Endometrial microvascular endothelial cells (primary cell): Measurements from ENCODE around the gene PKHD1. TPM values are rescaled to one million over a fixed set of nuclear protein-coding genes. Genes with fewer than 3 reads are reported as not detected.

Experiments
- in situ Hi-C: cut with HindIII; loops from 2 replicates; pipeline ENCODE4 v1.10.0; 2017; ENCODE audit warnings: low sequenced_read_pairs, low pct_unique_long_range_greater_than_20kb; ENCODE audit errors: inconsistent ontology term
- total RNA-seq: library from RNA; depleted of rRNA; stranded (reverse); fragments of >200 nt; gene quantifications from one replicate; pipeline ENCODE4 v1.2.3, GENCODE V29; 2015; ENCODE audit errors: inconsistent ontology term

Gene PKHD1
- total RNA-seq, 1 donor from 2014 or later, result not detected

DNA sequence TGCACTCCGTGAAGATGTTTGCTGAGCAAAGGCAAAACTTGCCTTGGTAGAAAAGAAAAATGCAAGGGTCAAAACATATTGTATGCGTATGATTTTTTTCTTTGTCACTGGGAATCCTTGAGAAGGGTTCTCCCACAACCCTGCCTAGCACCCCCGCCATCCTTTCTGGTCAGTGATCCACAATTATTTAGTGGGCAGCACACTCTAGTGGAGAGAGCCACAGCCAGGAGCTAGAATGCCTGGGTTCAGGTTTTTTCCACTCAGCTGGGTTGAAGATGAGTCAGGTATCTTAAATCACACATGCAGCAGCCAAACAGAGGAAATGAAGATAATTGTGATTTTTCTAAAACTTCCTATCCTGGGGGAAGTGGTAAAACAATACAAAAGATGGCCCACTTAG, 243.1 kb downstream of the PKHD1 start:
- in situ Hi-C loops, result no loop called here

DNA sequence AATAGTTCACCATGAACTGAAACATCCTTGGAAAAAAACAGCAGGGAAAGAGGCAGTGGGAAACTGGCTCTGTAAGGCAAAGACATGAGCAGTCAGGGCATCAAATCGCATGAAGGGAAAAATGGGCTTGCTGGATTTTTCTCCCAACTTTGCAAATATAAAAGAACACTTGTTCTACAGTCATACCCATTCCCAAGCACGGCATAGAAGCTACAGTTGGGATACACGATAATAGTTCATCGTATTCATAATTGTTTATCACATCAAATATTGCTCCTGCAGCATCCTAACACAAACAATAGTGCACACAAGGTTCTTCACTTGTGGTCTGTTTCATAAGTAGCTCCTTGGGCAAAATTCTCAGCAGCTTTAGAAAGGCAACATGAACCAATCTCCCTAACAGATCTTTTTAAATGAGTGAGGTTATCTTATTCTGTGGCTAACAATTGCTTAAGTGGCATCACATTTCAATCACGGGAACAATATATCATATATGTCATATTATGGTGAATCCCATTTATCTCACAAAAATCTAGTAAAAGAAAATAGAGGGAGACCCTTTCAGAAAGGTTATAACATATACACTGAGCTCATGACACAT, 243.9 kb downstream of the PKHD1 start:
- in situ Hi-C loops, result no loop called here

DNA sequence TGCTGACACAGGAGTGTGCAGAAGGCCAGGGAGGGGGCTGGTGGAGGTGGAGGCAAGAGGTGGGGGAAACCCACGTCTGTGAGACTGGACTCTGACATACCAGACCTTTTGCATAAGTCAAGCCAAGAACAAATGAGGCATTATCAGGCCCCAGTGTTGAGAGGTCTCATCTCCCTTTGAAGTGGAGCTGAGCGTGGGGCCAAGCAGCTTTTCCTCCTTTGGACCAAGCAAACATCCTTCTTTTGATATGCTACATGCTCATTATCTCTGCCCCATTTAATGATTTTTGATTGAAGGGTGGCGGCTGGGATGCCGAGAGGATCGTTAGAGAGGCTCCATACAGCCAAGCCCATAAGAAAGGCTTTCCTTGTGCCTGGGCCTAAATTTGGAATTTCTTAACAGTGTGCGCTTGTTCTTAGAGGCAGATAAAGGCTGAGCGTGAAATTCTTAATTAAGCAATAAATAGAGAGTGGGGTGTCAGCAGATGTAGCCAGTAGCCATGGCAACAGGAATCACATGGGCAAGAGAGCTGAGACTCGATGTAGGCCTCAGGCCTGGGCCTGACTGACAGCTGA, 244.5 kb downstream of the PKHD1 start:
- in situ Hi-C loops, result no loop called here

DNA sequence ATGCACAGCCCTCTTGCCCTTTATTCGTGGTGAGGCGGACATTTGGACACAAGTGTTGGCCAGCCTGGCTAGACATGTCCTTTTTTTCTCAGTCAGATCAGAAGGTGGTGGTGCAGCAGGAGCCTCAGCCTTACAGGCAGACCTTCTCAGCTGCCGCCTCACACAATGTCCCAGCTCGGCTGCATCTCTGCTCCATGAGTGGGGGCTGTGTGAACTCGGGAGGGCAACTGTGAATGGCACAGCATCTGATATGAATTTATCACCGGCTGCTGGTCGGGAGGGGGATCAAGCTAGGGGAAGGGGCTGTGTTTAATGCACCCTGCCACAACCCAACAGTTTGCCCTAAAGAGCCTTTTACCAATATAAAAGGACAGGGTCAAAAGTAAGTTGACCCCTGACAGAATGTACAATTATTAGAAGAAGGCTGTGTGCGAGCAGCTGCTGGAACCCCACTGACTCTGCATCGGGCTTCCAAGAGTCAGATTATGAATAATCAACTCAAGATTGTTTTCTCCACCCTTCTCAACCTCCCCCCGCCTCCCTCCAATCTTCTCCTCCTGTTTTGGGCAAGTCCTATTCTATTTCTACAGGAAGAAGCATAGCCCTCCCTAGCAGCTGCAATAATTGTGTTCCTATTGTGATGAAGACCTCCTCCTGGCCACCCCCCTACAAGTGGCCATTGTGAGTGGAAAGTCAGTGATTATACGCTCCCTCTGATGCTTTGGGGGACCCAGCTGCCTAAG, 245.2 kb downstream of the PKHD1 start:
- in situ Hi-C loops, result no loop called here

DNA sequence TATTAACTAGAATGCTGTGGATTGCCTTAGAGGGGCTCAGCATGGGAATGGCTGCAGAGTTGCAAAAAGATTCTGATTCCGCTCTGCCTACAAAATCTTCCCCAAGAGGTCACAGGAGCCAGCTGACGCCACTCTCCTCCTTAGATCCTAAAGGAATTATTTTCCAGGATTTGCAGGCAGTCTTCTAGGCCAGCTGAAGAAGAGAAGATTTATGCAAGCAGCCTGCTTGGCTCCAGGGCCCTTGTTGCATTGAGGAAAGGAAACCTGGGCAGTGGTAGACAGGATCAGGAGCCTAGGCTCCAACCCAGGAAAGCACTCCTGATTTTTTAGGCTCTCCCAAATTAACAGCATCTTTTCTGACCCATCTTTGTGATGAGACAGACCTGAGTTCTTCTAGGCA, 245.8 kb downstream of the PKHD1 start:
- in situ Hi-C loops, result no loop called here

DNA sequence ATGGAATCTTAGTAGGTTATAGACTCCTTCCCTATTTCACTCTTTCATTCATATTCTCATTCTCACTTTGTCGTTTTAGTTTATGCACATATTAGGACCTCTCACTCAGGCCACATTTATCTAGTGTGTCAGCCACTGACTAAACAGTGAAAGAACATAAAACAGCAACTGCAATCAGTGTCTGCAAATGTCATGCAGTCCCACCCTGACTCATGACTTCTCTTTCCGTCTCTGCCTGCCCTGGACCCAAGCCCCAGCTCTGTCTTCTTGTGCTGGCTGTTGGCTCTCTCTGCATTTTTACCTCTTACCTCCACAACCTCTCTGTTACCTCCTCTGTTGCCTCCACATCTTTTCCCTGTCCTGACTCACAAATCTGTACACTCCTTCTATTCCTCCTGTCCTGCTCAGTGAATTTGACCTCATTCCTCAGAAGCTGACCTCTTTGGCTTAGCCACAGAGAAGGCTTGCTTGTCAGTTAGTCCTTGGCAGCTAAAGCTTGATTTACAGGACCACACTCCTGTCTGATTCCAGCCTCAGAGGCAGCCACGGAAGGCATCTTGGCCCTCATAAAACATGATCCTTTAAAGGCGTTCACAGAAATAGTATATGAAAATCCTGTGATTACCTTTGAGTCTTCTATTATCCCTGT, 247.6 kb downstream of the PKHD1 start:
- in situ Hi-C loops, result no loop called here

DNA sequence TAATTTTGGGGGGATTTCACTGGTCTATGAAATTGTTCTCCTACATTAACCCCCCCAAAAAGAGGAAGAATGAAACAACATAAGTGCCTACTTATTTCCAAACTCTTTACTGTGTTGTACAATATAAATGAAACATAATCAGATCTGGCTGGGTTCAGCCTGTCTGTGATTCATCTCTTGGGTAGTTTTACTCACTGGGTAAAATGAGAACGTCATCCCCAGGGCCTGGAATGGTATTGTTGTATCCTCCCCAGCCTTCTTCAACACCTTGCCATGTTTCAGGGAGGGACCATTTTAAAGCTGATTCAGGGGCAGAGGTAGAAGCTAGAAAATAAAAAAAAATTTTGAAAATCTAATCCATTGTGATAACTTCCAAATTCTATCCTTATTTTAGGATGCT, 256.7 kb downstream of the PKHD1 start:
- in situ Hi-C loops, result no loop called here

DNA sequence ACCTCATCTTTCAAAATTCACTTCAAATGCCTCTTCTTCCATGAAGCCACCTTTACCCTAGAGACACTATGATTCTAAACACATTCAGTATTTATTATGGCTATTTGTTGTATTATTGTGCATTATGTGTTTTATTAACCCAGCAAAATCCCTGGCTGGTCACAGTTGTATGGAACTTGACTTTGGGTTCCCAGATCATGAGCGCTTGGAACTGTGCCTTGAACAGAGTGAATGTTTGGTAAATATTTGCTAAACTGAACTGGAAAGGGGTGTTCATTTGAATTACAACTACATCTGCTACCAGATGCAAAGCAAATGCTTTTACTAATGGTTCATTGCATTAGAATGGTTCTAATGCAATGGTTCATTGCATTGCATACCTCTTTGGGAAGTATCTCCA, 259.8 kb downstream of the PKHD1 start:
- in situ Hi-C loops, result no loop called here

DNA sequence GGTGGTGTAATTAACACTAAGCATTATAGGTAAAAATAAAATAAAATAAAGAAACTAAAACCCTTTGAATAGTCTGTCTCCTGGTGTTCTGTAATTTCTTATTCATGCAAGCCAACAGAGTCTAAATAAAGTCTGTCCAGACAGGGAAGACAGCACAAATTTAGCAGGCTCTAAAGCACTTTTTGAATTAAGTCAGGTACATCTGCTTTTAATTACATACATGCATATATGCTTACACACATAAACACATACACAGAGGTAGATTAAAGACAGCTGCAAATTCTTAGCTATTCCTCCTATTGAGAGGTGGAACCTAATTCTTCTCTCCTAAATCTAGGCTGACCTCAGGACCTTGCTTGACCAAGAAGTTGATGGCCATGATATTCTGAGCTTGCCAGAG, 262.5 kb downstream of the PKHD1 start:
- in situ Hi-C loops, result no loop called here

DNA sequence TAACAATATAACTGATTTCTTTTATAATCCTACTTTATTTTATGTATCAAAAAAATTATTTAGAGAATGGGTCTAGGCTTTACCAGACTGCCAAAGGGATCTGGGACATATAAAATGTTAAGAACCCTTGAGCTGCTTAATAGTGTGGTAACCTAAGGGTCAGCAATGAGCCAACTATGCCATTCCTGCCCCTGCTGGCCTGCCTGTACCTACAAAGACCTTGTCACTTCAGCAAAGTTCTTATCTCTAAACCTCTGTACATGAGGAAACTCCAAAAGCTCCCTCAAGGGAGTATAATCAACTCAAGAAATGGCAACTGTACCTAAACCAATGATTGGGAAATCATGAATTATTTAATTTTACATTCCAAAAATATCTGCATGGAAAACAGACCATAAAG, 266.9 kb downstream of the PKHD1 start:
- in situ Hi-C loops, result no loop called here

DNA sequence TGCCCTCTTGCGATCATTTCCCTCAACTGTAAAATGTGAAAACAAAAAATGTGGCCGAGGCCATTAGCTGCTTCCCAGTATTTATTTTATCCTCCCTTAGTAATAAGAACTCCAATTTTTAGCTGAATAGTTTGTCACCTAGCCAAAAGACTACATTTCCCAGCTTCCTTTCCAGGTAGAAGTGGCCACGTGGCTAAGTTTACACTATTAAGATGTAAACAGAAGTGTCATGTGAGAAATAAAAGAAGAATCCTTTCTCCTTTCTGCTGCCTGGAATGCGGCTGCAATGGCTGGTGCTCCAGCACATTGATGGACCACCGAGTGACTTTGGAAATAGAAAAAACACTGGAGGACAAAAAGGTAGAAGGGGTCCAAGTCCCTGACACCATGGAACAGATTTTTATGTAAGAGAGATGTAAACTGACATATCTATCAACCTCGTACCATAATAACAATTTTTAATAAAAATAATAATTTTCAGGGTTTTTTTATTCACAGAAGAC, 268.8 kb downstream of the PKHD1 start:
- in situ Hi-C loops, result no loop called here

DNA sequence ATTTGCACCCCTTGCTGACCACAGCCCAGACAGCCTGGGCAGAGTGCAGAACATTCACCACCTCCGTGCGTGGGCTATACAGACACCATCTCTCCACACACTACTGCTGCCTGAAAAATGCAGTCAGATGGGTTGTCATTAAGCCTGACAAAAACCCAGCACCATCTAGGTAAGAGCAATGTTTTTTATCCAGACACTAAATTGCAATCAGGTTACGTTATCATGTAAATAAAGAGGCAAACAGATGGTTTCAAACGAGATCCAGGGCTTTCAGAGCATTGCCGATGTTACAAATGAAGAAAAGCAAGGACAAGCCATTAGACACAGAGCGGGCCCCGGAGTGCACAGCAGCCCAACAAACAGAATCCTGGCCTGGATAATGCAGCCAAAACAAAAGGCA, 269.6 kb downstream of the PKHD1 start:
- in situ Hi-C loops, result no loop called here

DNA sequence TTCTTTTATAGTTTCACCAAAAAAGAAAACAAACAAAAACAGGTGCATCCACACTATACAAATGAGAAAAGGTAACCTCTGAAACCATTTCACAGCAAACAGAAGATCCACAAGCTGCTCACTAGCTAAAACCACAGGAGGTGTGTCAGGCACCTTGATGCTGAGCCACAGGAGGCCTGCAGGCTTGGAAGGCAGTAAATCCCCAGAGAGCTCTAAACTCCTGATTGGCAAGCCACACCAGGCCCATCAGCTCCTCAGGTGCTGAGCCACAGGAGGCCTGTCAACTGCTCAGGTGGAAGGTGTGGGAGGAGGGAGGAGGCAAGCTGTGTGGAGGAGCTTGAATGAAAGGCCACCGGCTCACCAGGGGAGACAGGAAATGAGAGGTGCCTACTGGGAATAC, 273.0 kb downstream of the PKHD1 start:
- in situ Hi-C loops, result no loop called here

DNA sequence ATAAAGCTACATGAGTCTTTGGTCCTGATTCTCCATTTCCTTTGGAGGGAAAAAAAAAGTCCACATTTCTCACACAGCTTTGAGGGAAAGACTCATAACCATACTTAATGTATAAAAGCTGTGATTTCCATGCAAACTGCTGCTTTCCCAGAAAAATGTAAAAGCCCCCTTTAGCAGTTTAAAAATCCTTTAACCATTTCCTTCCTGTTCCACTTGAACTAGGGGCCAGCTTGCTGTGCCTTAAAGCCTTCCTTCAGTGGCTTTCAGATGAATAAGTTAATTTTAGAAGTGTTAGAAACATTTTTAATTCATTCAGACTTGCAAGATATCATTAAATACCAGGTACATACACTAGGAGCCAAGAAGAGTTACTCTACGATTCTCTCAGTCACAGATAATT, 273.5 kb downstream of the PKHD1 start:
- in situ Hi-C loops, result no loop called here

DNA sequence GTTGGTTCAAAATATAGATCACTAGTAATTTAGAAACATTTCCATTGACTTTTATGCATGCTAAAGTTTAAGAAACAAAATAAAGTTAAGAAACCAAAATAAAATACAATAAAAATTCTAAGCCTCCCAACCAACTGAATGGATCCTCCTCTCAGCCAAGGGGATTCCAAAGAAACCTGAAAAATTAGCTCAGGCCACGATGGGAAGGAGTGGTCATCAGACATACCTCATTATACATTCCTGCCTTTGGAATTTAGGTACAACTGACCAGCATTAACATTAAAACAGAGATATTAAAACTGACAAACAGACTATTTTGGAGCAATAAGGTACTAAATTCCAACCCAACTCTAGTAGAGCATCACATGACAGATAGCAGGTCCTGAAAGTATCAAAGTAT, 275.2 kb downstream of the PKHD1 start:
- in situ Hi-C loops, result no loop called here

DNA sequence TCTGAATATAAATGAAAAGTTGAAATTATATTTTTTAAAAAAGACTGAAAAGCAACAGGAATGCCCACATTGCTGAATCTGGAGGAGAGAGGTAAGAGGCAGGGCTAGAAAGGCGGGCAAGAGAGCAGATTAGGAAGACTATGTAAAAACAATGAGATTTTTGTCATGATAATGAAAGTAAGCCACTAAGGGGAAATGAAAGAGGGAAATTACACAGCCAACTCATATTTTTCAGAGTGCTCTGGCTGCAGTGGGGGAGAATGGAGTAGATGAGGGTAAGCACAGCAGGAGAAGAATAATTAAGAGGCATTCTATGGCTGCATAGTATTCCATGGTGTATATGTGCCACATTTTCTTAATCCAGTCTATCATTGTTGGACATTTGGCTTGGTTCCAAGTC, 281.9 kb downstream of the PKHD1 start:
- in situ Hi-C loops, result no loop called here

DNA sequence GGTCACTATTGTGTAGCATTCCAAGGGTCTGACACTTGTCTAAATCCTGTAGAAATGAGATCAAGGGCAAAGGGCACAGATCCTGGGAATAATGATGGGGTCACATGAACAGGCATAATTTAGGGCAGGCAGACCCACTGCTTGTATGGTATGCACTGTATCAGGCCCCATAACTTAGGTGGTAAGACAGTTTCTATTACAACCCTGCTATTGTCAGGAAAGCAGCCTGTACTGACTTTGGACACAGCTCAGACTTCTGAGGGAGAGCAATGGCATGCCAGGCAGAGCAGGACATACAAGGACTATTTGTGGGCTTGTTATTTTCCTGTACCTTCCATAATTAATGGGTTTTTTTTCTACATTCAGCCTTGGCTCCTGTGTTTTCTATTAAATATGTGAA, 286.8 kb downstream of the PKHD1 start:
- in situ Hi-C loops, result no loop called here

DNA sequence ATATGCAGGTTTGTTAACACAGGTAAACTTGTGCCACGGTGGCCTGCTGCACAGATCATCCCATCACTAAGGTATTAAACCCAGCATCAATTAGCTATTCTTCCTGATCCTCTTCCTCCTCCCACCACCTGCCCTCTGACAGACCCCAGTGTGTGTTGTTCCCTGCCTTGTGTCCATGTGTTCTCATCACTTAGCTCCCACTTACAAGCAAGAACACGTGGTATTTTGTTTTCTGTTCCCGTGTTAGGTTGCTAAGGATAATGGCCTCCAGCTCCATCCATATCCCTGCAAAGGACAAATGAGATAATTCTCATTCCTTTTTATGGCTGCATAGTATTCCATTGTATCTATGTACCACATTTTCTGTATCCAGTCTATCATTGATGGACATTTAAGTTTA, 294.0 kb downstream of the PKHD1 start:
- in situ Hi-C loops, result no loop called here

DNA sequence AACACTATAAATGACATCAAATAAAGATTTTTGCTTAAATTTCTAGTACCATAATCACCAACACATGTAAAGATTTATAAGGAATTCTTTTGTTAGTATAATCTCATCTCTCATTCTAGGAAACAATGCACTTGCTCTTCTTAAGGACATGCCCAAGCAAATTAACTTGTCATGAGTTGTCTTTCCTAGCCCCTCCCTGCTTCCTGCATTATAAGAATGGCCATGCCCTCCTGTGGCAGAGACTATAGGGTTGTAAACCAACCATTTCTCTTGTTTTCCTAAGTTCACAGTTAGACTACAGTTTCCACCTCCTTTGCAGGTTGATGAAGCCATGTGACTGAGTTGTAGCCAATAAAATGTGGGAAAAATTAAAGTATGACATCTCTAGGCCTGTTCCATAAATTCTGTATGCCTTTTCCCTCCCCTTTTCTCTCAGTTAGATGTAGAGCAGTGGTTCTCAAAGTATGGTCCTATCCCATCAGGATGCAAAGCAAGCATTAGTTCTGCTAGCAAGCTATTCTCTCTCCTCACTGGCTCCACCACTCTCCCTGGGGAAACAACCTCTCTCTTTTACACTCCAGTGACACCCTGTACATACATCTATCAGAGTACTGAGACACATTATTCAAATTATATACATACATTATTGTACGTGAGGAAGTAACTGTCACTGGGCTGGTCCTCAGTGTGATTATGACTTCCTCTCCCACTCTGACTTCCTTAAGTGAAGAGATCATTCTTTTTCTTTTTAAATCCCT, 295.0 kb downstream of the PKHD1 start:
- in situ Hi-C loops, result no loop called here
